BJ (cell line): Measurements from ENCODE around the gene IP6K2. TPM values are rescaled to one million over a fixed set of nuclear protein-coding genes. Genes with fewer than 3 reads are reported as not detected.

Experiments
- CTCF ChIA-PET: fragments of 350-600 bp; formaldehyde crosslinking; extraction: SDS; loops from one replicate; lab custom pipeline; 2021; ENCODE audit warnings: antibody characterized with exemption, inconsistent platforms; lab: Yijun Ruan, JAX
- POLR2A ChIA-PET: fragments of 300-600 bp; sonication (Branson Sonifier 250); formaldehyde crosslinking; extraction: SDS; loops from one replicate; lab custom pipeline; 2021; ENCODE audit warnings: antibody characterized with exemption; lab: Charles Lee
- DNase-seq: peaks from one replicate; pipeline ENCODE4 v3.0.0-alpha.2; 2011; ENCODE audit warnings: low read depth
- H3K27me3 ChIP-seq: 2 replicates; pipeline ENCODE4 v1.6.0; 2011; ENCODE audit warnings: low read length; ENCODE audit not compliant: control insufficient read depth, insufficient read depth
- H3K36me3 ChIP-seq: 2 replicates; pipeline ENCODE4 v1.5.1; 2011; ENCODE audit warnings: low read length; ENCODE audit not compliant: control insufficient read depth, insufficient read depth
- H3K4me3 ChIP-seq: 2 replicates; pipeline ENCODE4 v1.5.1; 2011; ENCODE audit warnings: low read depth, mild to moderate bottlenecking, control low read depth, low read length
- polyA plus RNA-seq: library from polyadenylated mRNA; depleted of rRNA; stranded (reverse); fragments of >200 nt; gene quantifications from 2 replicates; pipeline ENCODE4 v1.2.3, GENCODE V29; 2011
- TF ChIP-seq, protein P1 (sequence below): IDR thresholded peaks from 2 replicates; pipeline ENCODE4 v1.5.1; 2011; ENCODE audit warnings: low read depth, mild to moderate bottlenecking, control low read depth, inconsistent platforms, low read length, moderate library complexity; ENCODE audit not compliant: insufficient read depth

IP6K2 gene
- polyA plus RNA-seq, 1 experiment, result 89.9 TPM

DNA sequence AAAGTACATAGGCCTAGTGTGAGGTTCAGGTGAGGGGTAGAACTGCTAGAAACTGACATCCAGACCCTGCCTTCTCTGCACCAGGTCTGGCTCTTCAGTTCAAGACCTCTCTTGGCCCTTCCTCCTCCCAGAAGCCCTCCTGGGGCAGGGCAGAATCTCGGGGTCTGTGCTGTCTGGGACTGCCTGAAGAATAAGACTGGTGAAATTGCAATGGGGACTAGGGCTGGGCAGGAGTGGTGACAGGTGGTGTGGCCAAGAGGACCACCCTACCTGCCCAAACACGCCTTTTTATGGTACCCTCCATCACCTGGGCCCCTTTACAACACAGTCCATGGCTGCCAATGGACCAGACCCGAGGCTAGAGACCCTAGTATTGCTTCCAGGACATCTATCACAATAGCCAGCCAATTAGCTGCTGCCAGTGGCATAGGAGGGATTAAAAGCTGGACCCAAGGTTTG, 29.8 kb downstream of the IP6K2 start:
- ChIA-PET POLR2A (no interaction called here), CTCF (interaction anchor here (1.0 to 1.8 kb wide), 5 partner anchors 9 to 53 kb away, joined by 3 to 13 read pairs (median 5); no protein-coding TSS in a partner anchor)
- TF ChIP-seq, protein P1, sequence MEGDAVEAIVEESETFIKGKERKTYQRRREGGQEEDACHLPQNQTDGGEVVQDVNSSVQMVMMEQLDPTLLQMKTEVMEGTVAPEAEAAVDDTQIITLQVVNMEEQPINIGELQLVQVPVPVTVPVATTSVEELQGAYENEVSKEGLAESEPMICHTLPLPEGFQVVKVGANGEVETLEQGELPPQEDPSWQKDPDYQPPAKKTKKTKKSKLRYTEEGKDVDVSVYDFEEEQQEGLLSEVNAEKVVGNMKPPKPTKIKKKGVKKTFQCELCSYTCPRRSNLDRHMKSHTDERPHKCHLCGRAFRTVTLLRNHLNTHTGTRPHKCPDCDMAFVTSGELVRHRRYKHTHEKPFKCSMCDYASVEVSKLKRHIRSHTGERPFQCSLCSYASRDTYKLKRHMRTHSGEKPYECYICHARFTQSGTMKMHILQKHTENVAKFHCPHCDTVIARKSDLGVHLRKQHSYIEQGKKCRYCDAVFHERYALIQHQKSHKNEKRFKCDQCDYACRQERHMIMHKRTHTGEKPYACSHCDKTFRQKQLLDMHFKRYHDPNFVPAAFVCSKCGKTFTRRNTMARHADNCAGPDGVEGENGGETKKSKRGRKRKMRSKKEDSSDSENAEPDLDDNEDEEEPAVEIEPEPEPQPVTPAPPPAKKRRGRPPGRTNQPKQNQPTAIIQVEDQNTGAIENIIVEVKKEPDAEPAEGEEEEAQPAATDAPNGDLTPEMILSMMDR, result no peak
- Histone ChIP-seq H3K36me3 (peaks cover 29% of the 10 kb centered on the region), H3K4me3 (no peak overlapping the region), H3K27me3 (no peaks in the 10 kb centered on the region)
- no peak for DNase-seq

DNA sequence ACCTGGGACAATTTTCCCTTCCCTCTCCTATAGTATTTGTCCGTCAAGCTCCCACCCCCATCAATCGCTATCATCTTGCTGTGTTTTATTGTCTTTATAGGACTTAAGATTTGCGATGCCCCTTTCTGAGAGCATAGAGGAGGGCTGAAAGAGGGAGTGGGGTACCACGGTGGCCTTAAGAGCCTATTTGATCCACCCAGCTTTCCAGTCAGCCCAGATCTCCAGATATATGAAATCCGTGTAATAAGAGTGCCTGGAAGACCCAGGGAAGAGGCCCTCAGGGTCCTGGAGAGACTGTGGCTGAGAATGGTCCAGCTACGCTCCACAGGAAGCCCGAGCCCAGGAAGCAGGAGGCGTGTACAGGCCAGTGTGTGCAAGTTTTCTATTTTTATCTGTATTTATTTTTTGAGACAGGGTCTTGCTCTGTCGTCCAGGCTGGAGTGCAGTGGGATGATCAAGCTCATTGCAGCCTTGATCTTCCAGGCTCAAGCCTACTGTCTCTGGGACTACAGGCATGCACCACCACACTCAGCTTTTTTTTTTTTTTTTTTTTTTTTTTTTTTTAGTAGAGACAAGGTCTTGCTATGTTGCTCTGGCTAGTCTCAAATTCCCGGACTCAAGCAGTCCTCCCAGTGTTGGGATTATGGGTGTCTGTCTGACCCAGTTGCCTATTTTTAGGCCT, 30.3 kb downstream of the IP6K2 start:
- TF ChIP-seq, protein P1, result no peak
- no peak overlapping the region for H3K4me3 ChIP-seq
- H3K27me3 ChIP-seq, result no peaks in the 10 kb centered on the region
- peaks cover 34% of the 10 kb centered on the region for H3K36me3 ChIP-seq
- ChIA-PET POLR2A (interaction anchor here (0.6 kb wide), 1 partner anchor 19 kb away, joined by 4 read pairs; no protein-coding TSS in a partner anchor), CTCF (interaction anchor here (0.7 to 1.8 kb wide), 13 partner anchors 9 to 214 kb away, joined by 3 to 13 read pairs (median 4); partner anchors contain the start of gene CELSR3)
- no peak for DNase-seq

DNA sequence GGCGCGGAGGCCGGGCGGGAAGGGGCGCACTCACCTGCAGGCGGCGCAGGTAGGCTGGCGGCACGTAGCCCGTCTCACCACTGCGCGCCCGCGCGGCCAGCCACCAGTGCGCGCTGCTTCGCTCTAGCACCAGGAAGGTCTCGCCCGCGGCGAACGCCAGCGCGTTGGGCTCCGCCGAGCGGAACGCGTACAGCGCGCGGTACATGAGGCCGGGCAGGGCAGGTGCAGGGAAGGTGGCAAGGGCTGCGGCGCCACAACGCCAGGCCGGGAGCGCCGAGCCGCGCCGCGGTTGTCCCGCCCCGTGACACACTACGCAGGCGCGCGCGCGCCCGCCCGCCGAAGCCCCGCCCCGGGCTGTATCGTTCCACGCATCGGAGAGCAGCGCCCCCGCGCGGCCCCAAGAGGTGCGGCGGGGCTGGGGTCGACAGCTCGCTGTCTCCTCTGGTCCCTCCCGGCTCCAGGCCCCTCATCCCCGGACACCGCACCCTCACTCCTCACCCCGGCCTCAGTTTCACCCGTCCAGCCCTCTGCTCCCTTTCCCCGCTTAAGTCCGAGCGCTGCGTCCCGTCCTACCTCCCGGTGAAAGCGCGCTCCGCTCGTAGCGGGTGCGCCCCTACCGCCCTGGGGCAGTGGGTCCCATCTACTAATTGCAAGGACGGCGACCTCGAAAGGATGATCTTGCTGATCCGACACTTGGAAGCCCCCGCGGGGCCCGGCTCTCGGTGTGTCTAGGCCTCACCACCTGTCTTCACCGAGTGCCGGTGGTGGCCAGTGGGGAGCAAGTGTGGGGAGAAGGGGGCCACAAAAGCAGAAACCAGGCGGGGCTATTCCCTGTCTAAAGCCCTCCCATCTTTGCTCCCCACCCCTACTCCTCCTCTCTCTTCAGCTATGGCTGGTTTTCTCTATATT, 31.2 kb downstream of the IP6K2 start, which contains the start of gene NCKIPSD:
Gene NCKIPSD (minus strand): TSS at position 313 of the 909 bp plus-strand sequence. CDS start 108 bp downstream, at position 205.
- ChIA-PET CTCF (interaction anchor here (0.6 to 1.8 kb wide), 16 partner anchors 10 to 259 kb away, joined by 3 to 13 read pairs (median 4); partner anchors contain the start of gene CELSR3), POLR2A (interaction anchor here (0.6 to 1.0 kb wide), 2 partner anchors 20 to 51 kb away, joined by 4 read pairs; partner anchors contain the start of gene SLC26A6)
- no peak for DNase-seq
- peak within 1 kb of the TSS; percentile 67 for H3K4me3 ChIP-seq
- H3K36me3 ChIP-seq, result peaks cover 39% of the 10 kb centered on the region
- no peaks in the 10 kb centered on the region for H3K27me3 ChIP-seq
- TF ChIP-seq, protein P1, result peak; percentile 72

DNA sequence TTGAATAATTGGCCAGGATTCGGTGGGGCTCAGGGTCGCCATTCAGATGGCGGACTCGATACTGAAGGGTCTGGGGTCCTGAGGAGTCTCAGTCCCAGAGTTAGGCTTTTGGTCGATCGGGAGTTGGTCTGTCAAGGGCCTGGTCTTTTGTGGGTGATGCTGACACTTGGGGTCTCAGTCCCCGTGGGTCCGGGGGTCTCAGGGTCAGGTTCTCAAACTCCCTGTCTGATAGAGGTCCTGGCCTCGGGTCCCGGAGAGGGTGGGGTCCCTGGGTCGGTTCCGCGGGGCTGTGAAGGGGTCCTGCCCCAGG, 31.8 kb downstream of the IP6K2 start:
- Histone ChIP-seq H3K36me3 (peaks cover 41% of the 10 kb centered on the region), H3K27me3 (no peaks in the 10 kb centered on the region), H3K4me3 (peak overlapping the region; percentile 67)
- DNase-seq, result no peak
- POLR2A ChIA-PET, result interaction anchor here (0.8 to 1.0 kb wide), 2 partner anchors 16 to 50 kb away, joined by 3 to 4 read pairs; partner anchors contain the start of gene SLC26A6
- TF ChIP-seq, protein P1, result peak; percentile 54
- CTCF ChIA-PET, result interaction anchor here (1.0 to 2.5 kb wide), 11 partner anchors 11 to 284 kb away, joined by 3 to 16 read pairs (median 6); partner anchors contain the start of gene CELSR3
